HUDEP-2 (cell line): Measurements from ENCODE around the gene PHLDB1.

Experiments used
- DNase-seq, 76 experiments: peaks; one replicate each; lab custom pipeline; 2025; ENCODE audit not compliant: unreplicated experiment in 76 of 76; lab: John Stamatoyannopoulos, UW

Gene PHLDB1

GRCh38 chr11:118621071-118621783, 13.8 kb downstream of the PHLDB1 start:
- DNase-seq: peak in 38 of 76 experiments; percentile 7 to 65 (median 42)

GRCh38 chr11:118621784-118622375, 14.5 kb downstream of the PHLDB1 start:
- DNase-seq: no peak

GRCh38 chr11:118622376-118623268, 15.2 kb downstream of the PHLDB1 start:
- no peak for DNase-seq

- DNase-seq: no peak
These were observed 15.8 kb downstream of the PHLDB1 start for GRCh38 chr11:118623269-118623655.

GRCh38 chr11:118625036-118625690, 17.7 kb downstream of the PHLDB1 start:
- DNase-seq: peak in 1 of 76 experiments; percentile 18

- DNase-seq: peak in 20 of 76 experiments; percentile 8 to 35 (median 20)
These were observed 18.6 kb downstream of the PHLDB1 start for GRCh38 chr11:118625976-118626375.

- no peak for DNase-seq
These were observed 20.2 kb downstream of the PHLDB1 start for GRCh38 chr11:118627566-118627965.

GRCh38 chr11:118628031-118628430, 20.6 kb downstream of the PHLDB1 start:
- DNase-seq: no peak

GRCh38 chr11:118628432-118628831, 21.0 kb downstream of the PHLDB1 start:
- DNase-seq: no peak

GRCh38 chr11:118628861-118629549, 21.6 kb downstream of the PHLDB1 start:
- DNase-seq: peak in 54 of 76 experiments; percentile 12 to 67 (median 44)

GRCh38 chr11:118629761-118630661, 22.6 kb downstream of the PHLDB1 start:
- peak in 24 of 76 experiments; percentile 4 to 47 (median 20) for DNase-seq

GRCh38 chr11:118631142-118631909, 23.9 kb downstream of the PHLDB1 start:
- no peak for DNase-seq

GRCh38 chr11:118632577-118633318, 25.3 kb downstream of the PHLDB1 start:
- no peak for DNase-seq

GRCh38 chr11:118633319-118633690, 25.9 kb downstream of the PHLDB1 start:
- DNase-seq: no peak

- no peak for DNase-seq
These were observed 26.6 kb downstream of the PHLDB1 start for GRCh38 chr11:118633979-118634378.

GRCh38 chr11:118634431-118635236, 27.2 kb downstream of the PHLDB1 start:
- DNase-seq: peak in 64 of 76 experiments; percentile 9 to 84 (median 43)

GRCh38 chr11:118635237-118635591, 27.8 kb downstream of the PHLDB1 start:
- no peak for DNase-seq
